SU-DHL-6 (cell line): ENCODE measurements around the gene LEPROT.

Experiments used
- H2AFZ ChIP-seq: fragments of 200-600 bp; sonication (generic); 2 replicates; pipeline ENCODE4 v1.6.1; 2014; ENCODE audit warnings: low read depth, mild to moderate bottlenecking, moderate library complexity, mixed read lengths, antibody characterized with exemption, low read length; ENCODE audit not compliant: severe bottlenecking
- H3F3A ChIP-seq: fragments of 200-600 bp; shearing (Covaris generic); 2 replicates; pipeline ENCODE4 v1.6.0; 2016; ENCODE audit warnings: antibody characterized with exemption, mild to moderate bottlenecking; ENCODE audit not compliant: insufficient read depth
- H3K27ac ChIP-seq: fragments of 200-600 bp; sonication (generic); 2 replicates; pipeline ENCODE4 v1.5.1; 2016; ENCODE audit warnings: low read depth, mild to moderate bottlenecking, low read length, moderate library complexity, mixed read lengths
- H3K27me3 ChIP-seq: fragments of 200-600 bp; sonication (generic), shearing (Covaris generic); 2 replicates; pipeline ENCODE4 v1.6.0; 2014; ENCODE audit warnings: mild to moderate bottlenecking, low read length
- H3K36me3 ChIP-seq: fragments of 200-600 bp; sonication (generic); 2 replicates; pipeline ENCODE4 v1.6.1; 2014; ENCODE audit warnings: mild to moderate bottlenecking, low read length, mixed read lengths
- H3K4me2 ChIP-seq: fragments of 300-600, 200-600 bp; shearing (Covaris generic), sonication (generic); 2 replicates; pipeline ENCODE4 v1.6.0; 2014; ENCODE audit warnings: low read length, low read depth, mild to moderate bottlenecking; ENCODE audit not compliant: poor library complexity, severe bottlenecking
- H3K4me3 ChIP-seq: fragments of 200-600 bp; sonication (generic); 2 replicates; pipeline ENCODE4 v1.5.1; 2014; ENCODE audit warnings: antibody characterized with exemption, low read length, mild to moderate bottlenecking, mixed read lengths; ENCODE audit not compliant: insufficient read depth, poor library complexity, severe bottlenecking
- H3K79me2 ChIP-seq: fragments of 200-600 bp; sonication (generic); 2 replicates; pipeline ENCODE4 v1.6.1; 2014; ENCODE audit warnings: mild to moderate bottlenecking, low read length, moderate library complexity; ENCODE audit not compliant: insufficient read depth
- H3K9ac ChIP-seq: fragments of 200-600 bp; sonication (generic); 2 replicates; pipeline ENCODE4 v1.7.0; 2014; ENCODE audit warnings: mild to moderate bottlenecking, low read length
- H3K9me2 ChIP-seq: fragments of 200-600 bp; sonication (generic); replicated peaks from 2 replicates; pipeline ENCODE4 v1.6.1; 2014; ENCODE audit warnings: low read length; ENCODE audit not compliant: insufficient read depth
- H3K9me3 ChIP-seq: fragments of 200-600 bp; sonication (generic); 2 replicates; pipeline ENCODE4 v1.6.1; 2014; ENCODE audit warnings: low read length, mixed read lengths; ENCODE audit not compliant: insufficient read depth
- H4K20me1 ChIP-seq: fragments of 200-600 bp; sonication (generic); 2 replicates; pipeline ENCODE4 v1.6.1; 2014; ENCODE audit warnings: low read depth, mild to moderate bottlenecking, antibody characterized with exemption, low read length, moderate library complexity, mixed read lengths
- CTCF ChIP-seq: fragments of 200-600 bp; sonication (generic); IDR thresholded peaks from one replicate; pipeline ENCODE4 v1.5.1; 2017; ENCODE audit warnings: antibody characterized with exemption, mild to moderate bottlenecking, low read length, moderate library complexity; ENCODE audit not compliant: insufficient read depth, poor library complexity, severe bottlenecking
- EZH2phosphoT487 ChIP-seq: fragments of 200-600 bp; sonication (generic), shearing (Covaris generic); conservative IDR thresholded peaks from 2 replicates; pipeline ENCODE4 v1.6.1; 2018; ENCODE audit warnings: mild to moderate bottlenecking, antibody characterized with exemption, low read length, moderate library complexity, mixed read lengths

LEPROT gene

DNA sequence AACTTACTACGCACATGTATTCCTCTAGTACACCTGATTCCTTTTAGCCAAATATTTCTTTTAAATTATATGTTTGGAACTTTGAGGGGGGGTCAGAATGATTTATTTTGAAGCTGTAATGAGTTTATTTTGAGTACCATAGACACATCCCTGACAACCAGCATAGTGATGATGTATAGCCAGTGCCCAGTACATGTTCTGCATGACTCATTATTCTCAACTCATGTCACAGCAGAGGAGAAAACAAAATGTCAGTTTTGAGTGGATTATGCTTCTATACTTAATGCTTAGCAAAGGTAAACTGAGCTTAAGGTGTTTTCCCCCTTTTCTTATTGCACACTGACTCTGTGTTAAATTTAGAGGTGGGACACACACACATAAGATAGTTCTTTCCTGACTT is 22.4 kb upstream of the LEPROT start:
- Histone ChIP-seq H3K36me3 (no peaks in the 10 kb centered on the region), H3K4me2 (no peak overlapping the region), H3K4me3 (no peak overlapping the region), H2AFZ (no peak overlapping the region), H3K79me2 (no peaks in the 10 kb centered on the region), H4K20me1 (no peaks in the 10 kb centered on the region), H3K27me3 (no peaks in the 10 kb centered on the region), H3K9ac (no peak overlapping the region), H3K9me3 (no peaks in the 10 kb centered on the region), H3K9me2 (no peaks in the 10 kb centered on the region), H3F3A (no peaks in the 10 kb centered on the region), H3K27ac (no peak overlapping the region)
- TF ChIP-seq EZH2phosphoT487 (no peak), CTCF (no peak)

DNA sequence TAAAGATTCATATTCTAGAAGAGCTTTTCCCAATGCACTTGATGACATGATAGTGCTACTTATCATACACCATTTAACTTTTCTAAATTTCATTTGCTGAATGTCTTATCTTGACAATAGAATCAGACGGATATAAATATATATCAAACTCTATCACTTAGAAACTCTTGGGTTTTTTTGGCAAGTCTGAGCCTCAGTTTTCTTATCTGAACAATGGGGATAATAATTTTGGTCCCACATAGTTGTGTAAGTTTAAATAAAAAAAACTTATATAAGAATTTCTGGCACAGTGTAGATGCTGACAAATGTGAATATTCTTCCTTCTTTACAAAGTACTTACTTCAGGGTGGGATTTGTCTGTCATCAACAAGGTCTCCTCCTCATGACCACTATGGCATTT is 21.5 kb upstream of the LEPROT start:
- Histone ChIP-seq H2AFZ (no peak overlapping the region), H3K4me3 (no peak overlapping the region), H3K27me3 (no peaks in the 10 kb centered on the region), H3K9me3 (no peaks in the 10 kb centered on the region), H3K9me2 (no peaks in the 10 kb centered on the region), H3K4me2 (no peak overlapping the region), H3K9ac (no peak overlapping the region), H3K79me2 (no peaks in the 10 kb centered on the region), H3F3A (no peaks in the 10 kb centered on the region), H3K36me3 (no peaks in the 10 kb centered on the region), H4K20me1 (no peaks in the 10 kb centered on the region), H3K27ac (no peak overlapping the region)
- TF ChIP-seq EZH2phosphoT487 (no peak), CTCF (no peak)

DNA sequence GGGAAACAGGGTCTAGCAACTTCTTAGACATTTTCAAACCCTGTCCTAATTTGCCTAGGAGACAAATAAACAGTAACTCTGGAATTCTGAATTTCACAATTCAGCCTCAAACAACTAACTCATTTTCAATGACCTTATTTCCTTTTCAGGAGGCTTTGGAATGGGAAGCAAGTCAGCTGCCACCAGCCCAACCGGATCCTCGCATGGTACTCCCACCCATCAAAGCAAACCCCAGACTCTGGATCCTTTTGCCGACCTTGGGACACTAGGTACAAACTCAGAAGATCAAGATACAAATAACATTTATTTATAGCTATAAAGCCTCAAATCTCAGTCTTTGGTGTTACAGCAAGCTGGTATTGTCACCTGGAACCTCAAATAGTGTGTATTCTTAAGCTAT is 18.9 kb upstream of the LEPROT start:
- no peaks in the 10 kb centered on the region for H4K20me1 ChIP-seq
- no peaks in the 10 kb centered on the region for H3K36me3 ChIP-seq
- no peaks in the 10 kb centered on the region for H3K9me2 ChIP-seq
- no peaks in the 10 kb centered on the region for H3K9me3 ChIP-seq
- no peaks in the 10 kb centered on the region for H3K27me3 ChIP-seq
- H3F3A ChIP-seq, result no peaks in the 10 kb centered on the region
- no peak for TF ChIP-seq CTCF
- no peak for TF ChIP-seq EZH2phosphoT487
- no peak overlapping the region for H3K4me3 ChIP-seq
- no peaks in the 10 kb centered on the region for H3K79me2 ChIP-seq
- H3K9ac ChIP-seq, result no peak overlapping the region
- no peak overlapping the region for H3K27ac ChIP-seq
- no peak overlapping the region for H2AFZ ChIP-seq
- H3K4me2 ChIP-seq, result no peak overlapping the region

GRCh38 chr1:65404941-65405340 is 15.5 kb upstream of the LEPROT start:
- Histone ChIP-seq H3K27ac (no peak overlapping the region), H3K9me3 (no peaks in the 10 kb centered on the region), H3K4me2 (no peak overlapping the region), H3K36me3 (no peaks in the 10 kb centered on the region), H3K79me2 (no peaks in the 10 kb centered on the region), H3K9ac (no peak overlapping the region), H3K4me3 (no peak overlapping the region), H3K27me3 (no peaks in the 10 kb centered on the region), H3K9me2 (no peaks in the 10 kb centered on the region), H3F3A (no peaks in the 10 kb centered on the region), H2AFZ (no peak overlapping the region), H4K20me1 (no peaks in the 10 kb centered on the region)
- TF ChIP-seq EZH2phosphoT487, result no peak
- no peak for TF ChIP-seq CTCF
